ENCODE measurements around the gene IHH. TPM values are rescaled to one million over a fixed set of nuclear protein-coding genes. Genes with fewer than 3 reads are reported as not detected.

Gene IHH
- total RNA-seq = not detected
- long read RNA-seq, donor 1 = 0 reads
- long read RNA-seq, donor 2 = 0 reads

DNA sequence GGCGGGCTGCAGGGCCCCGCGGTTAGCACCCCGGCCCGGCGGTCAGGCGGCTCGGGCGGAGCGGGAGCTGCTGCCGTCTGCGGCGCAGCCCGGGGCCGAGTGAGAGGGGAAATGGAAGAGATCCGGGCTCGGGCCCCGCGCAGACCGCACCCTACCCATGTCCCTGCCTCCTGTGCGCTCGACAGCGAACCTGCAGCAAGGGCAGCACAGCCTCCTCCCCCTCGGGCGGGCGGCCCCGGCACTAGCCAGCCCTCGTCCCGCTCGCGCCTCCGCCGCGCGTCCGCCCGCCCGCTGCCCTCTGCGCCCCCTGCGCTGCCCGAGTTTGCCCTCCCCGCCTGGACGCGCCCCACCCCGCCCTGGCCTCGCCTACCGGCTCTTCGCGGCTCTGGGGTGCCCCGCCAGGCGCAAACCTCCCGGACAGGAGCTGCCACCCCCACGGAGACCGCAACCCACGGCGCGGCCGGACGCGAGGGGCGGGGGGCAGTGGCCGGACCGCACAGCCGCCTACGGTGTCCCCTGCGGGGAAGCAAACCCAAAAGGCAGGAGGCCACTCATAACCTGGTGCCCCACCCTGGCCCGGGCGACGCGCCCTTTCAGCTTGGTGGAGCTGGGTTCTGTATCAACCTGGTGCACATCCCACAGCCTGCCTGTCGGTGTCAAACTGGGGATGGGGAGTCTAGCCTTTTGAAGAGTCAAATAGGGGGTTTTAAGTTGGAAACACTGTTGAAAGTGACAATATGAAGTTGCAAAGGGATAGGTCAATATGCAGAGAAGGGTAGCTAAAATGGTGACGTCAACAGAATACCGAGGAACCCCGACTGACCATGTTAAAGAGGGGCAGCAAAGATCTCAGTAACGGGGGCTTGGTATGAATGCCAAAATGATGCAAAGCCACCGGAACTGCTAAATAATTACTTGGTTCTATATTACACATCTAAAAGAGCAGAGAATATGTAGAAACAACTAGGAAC is at the start of gene IHH:
Gene IHH, minus strand, starts transcription at position 101 of the 971 bp plus-strand sequence. CDS start 454 bp downstream, outside the sequence.
- intact Hi-C loops (cut with DNase I) = no loop called here
- peak; percentile 70 for DNase-seq (ENCODE audit: low spot score)

DNA sequence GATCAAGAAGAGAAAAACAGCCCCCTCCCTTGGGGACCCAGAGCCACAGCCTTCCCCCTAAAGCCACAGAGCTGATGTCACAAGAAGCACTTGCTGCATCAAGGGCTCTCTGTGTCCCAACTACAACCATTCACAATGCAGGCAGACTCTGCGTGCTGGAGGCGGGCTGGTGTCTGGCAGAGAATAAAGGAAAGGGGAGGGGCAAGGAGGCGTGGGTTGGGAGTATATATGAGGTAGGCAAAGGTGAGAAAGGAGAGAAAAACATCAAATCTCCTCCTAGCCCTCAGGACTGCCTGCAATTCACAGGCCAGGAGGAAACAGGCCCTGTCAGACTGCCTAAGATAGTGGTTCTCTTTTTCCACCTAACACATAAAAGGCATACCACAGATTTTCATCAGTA is 48.8 kb upstream of the IHH start:
- intact Hi-C loops (cut with DNase I) = no loop called here
- DNase-seq (ENCODE audit: low spot score) = no peak

DNA sequence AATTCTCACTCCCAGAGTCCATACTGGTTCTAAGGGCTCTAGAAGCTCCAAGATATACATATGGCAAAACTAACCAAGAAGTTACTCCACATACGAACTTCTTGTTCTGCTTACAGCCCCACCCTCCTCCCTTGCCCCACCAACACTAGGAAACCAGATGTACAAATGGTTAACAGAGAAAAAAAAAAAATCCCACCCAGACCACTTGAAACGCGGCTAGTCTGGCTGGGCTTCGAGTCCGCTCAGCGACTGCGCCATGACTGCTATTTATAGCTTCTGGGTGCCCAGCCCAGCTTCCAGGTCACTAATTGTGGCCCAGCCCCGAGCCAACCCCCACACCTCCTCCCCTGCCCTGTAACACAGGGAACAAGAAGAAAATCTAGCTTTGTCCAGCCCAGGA is 47.0 kb upstream of the IHH start:
- intact Hi-C loops (cut with DNase I) = no loop called here
- no peak for DNase-seq (ENCODE audit: low spot score)

DNA sequence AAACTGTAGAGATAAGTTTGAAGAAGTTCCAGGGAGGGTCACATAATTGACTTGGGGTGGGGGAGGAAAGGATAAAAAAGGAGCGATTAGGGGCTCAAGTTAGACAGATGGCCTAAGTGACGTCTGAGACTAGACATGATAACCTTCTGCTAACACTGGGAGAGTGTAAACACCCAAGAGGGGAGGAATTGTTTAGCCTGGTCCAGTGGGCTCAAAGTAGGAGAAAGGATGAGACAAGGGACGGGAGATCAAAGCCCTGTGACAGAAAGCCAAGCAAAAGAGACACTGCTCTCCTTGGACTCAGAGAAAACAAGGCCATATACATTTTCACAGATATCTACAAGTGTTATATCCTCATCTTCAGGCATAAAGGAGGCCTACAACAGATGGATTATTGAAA is 45.5 kb upstream of the IHH start:
- intact Hi-C loops (cut with DNase I) = no loop called here
- no peak for DNase-seq (ENCODE audit: low spot score)

DNA sequence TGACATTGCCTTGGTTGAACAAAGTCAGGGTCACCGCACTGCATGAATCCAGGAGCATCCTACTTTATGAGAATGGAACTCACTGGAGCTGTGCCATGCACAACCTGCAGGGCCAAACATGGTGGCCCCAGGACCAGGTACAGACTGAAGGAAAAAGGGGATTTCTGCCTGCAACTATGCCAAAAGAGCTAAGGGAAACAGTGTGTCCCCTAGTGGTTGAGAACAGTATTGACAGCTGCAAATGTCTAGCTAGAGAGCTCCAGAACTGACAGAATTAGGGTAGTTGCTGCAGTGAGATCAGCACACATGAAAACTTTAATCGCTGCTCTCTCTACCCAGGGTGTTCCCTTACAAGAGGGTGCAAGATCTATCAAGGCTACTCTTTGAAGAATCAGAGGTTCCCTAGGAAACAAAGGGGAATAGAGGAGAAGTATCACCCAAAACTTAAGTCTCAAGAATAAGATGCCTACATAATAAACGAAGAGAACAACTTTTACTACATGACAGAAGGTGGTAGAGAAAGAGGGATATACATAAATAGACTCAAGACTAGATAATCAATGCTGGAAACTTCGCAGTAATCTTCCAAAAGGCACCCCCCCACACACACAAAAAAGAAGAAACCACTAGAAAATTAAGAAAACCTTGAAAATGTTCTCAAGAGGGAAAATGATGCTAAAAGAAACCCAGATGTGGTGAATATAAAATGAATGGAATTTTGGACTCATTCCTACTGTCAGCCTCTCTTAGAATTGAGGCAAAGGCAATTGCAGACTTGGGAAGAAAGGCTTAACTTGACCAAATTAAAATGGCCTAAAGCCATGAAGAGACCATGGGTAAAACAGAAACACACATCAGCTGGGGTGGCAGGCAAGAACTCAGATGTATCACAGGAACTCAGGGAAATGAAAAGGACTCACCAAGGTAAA is 43.6 kb upstream of the IHH start:
- DNase-seq (ENCODE audit: low spot score) = no peak
- intact Hi-C loops (cut with DNase I) = no loop called here

DNA sequence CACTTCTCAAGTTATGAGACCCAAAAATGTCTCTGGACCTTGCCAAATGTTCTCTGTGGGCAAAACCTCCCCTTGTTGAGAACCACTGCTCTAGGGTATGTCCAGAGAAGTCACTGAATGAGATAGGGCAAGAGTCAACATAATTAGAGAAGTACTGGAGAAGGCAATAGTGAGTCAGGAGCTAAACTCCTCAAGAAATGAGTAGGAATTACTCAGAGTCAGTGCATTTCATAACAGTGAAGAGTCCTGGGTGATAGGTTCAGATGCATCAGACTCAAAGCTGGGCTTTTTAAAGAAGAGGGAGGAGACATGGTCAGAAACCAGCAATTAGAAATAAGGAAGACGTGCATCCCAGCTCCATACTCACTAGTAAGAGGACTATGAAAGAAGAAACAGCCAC is 38.6 kb upstream of the IHH start:
- intact Hi-C loops (cut with DNase I) = no loop called here

DNA sequence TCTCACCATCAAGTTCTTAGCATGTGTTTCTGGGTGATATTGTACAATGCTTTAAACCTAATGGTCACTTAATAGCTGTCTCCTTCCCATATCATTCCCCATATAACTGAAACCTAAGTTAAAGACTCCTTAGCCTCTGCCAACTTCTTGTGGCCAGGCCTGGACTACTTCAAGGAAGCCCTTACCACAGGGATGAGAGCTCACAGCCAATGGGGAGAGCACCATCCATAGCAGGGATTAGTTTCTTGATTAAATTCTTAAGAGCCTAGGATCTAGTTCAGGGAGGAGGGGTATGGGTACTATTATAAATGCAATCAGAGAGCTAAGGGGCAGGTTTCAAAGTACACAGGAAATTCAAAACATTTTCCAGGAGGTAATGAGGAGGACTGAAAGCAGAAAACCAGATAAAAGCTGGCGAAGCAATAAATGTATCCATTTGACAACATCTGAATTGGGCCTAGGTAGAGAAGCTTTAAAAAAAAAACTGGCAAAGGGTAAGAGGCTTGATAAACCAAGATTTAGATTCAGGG is 34.8 kb upstream of the IHH start:
- DNase-seq (ENCODE audit: low spot score) = no peak
- intact Hi-C loops (cut with DNase I) = no loop called here

More for the DNA sequence above, 38.6 kb upstream of the IHH start:
- no peak for DNase-seq (ENCODE audit: low spot score)

DNA sequence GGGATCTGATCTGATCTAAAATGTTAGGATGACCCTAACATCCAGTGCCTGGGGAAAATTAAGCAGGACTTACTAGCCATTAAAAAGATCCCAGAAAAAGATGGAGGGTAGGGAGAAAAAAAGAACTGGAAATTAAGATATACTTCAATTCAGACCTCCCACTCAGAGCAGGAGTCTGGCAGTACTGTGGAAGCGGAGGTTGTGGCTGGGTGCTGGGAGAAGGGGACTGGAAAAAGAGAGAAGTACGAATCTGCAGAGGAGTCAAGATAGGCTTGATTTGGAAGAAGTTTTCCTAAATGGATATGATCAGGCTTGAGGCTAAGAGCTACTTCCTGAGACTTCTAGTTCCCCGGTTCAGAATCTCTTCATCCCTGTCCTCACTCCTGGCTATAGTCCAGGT is 33.5 kb upstream of the IHH start:
- DNase-seq (ENCODE audit: low spot score) = no peak
- intact Hi-C loops (cut with DNase I) = no loop called here

DNA sequence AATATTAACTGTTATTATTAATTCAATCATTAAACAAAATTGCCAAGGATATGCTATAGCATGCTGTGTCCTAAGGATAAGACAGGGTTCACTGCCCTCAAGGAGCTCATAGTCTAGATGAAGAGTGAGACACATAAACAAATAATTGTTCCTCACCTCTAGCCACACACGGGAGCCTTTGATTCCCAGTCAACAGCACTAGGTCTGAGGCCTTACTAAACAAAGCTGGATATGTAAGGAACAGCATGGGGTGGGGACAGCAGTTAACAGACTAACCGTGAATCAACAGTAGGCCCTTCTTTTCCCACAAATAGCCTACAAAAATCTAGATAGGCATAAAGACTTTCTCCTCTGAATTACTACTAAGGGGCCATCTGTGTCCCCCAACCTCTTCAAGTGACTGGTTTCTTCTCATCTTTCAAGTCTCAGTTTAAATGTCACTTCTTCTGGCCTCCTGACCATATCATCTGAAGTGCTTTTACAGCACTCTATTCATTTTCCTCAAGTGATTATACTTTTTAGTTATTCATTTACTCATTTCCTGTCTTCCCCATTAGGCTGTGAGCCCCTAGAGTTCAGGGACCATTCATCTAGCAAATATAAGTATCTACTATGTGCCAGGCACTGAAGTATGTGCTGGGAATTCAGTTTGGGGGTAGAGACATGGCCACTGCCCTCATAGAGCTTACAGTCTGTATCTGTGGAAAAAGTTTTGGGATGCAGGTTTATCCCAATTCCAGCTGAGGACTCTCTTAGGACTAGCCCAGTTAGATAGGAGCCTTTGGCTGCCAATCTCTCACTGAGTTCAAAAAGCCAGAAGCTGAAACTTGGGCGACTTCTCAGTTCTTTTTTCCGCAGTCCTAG is 29.9 kb upstream of the IHH start:
- intact Hi-C loops (cut with DNase I) = no loop called here
- DNase-seq (ENCODE audit: low spot score) = no peak

DNA sequence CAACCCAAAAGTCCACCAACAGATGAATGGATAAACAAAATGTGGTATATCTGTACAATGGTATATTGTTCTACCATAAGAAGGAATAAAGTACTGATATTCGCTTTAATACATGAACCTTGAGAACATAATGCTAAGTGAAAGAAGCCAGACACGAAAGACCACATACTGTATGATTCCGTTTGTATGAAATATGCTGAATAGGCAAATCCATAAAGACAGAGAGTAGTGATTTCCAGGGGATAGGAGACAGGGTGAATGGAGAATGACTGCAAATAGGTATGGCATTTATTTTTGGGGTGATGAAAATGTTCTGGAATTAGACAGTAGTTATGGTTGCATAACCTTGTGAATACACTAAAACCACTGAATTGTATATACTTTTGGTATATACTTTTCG is 28.6 kb upstream of the IHH start:
- DNase-seq (ENCODE audit: low spot score) = no peak
- intact Hi-C loops (cut with DNase I) = no loop called here

DNA sequence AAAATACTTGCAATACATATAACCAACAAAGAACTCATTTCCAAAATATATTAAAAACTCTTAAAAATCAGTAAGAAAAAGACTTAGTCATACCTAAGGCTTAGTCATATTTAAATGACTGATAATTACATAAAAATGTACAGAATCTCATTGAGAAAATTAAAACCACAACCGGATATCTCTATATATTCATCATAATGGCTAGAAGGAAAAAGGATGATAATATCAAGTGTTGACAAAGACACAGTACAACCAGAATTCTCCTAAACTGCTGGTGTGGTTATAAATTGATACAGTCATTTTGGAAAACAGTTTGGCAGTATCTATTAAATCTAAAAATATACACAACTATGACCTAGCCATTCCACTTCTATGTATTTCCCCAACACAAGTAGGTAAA is 27.1 kb upstream of the IHH start:
- intact Hi-C loops (cut with DNase I) = no loop called here
- DNase-seq (ENCODE audit: low spot score) = no peak

DNA sequence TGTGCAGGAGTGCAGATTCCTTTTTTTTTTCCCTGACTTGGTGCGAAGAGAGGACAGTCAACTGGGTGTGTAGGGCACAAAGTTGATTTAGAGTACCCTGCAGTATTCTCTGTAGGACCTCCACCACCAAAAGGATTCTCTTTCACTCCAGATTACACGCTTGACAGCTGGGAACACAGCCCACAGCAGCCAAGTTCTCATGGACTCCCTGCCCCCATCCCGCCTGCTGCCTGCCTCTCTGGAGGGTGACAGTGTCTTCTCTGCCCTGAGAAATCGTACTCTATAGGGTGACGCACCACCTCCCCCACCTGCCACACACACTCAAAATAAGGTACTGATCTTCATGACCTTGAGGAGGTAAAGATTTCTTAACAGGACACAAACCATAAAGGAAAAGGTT is 26.6 kb upstream of the IHH start:
- no peak for DNase-seq (ENCODE audit: low spot score)
- intact Hi-C loops (cut with DNase I) = no loop called here

DNA sequence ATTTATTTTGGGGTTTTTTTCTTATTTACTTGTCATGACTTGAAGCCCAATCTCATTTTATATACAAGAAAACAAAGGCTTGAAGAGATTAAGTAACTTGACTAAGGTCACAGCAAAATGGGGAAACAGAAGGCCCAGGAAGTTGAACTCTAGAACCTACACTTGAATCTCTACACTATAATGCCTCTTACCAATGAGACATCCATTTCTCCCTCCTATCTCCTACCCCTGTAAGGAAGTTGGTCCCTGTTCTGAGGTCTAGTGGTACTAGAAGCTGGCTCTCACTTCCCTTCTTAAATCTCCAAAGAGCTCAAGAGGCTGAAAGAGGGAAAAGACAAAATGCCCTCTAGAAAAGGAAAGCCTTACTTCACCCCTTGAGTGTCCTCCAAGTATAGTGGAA is 25.5 kb upstream of the IHH start:
- intact Hi-C loops (cut with DNase I) = no loop called here
- no peak for DNase-seq (ENCODE audit: low spot score)

DNA sequence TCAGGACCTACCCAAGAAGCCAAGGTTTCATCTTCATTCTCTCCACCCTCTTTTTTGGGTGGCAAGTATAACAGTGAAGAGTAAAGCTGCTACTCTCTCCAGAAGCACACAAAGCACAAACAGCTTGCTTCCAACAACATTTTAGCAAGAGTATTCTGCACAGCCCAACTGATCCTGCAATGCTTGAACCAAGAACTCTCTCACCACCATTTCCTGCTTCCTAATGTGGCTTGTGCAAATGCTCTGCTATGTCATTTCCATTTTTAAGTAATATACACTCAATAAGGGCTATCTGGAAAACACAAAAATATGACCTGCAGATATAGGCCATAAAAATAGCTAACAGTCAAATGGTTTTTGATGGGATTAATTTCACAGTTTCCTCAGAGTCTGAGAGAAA is 24.1 kb upstream of the IHH start:
- intact Hi-C loops (cut with DNase I) = no loop called here
- no peak for DNase-seq (ENCODE audit: low spot score)

DNA sequence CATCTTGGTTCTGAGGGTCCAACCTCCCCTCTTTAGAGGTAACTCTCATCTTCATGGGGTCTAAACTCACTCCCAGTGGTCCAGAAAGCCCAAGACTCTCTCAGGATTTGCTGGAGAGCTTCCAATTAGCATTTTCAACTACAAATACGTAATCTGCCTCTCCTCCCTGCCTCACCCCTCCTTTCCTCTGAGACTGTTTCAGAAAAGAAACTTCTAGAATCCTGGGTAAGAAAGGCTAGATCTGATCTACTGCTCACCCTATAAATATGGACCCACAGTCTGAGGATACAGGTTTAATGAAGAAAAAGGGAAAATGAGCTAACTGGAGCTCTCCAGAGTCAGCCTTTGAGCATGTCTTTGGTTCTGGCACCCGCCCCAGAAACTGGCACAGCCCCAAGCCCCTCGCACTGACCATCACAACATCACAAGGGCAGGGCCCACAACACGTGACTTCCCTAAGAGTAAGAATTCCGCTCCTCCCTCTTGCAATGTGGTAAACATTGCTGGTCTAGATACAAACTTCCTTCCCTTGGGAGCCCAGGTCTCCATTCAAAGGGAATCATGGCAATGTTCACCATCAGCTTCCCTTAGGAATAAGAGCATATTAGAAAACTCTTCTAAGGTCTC is 21.7 kb upstream of the IHH start:
- DNase-seq (ENCODE audit: low spot score) = no peak
- intact Hi-C loops (cut with DNase I) = no loop called here

DNA sequence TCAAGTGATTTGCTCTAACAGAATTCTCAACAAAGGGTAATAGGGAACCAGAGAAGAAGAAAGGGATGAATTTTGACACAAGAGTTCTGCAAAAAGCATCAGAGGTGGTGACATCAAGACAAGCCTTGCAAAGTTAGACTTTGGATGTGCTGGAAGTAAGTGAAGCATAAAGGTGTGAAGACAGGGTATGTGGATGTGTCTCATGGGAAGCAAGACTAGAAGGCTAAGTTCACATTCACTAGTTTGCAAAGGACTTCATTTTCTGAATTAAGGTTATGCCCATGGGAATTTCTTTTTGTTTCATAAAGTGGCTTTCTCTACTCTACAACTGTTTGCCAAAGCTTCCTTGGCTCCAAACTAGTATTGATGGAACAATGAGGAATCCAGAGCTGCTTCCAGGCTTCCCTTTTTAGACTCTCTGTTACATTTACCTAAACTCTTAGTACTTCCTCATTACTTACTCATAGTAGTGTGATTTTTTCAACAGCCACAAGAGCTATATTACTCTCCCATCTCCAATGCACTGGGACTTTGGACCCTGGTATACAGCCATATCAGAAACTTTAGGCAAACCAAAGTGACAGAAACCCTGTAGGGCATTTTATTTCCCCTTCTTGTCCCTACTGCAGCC is 21.1 kb upstream of the IHH start:
- intact Hi-C loops (cut with DNase I) = no loop called here

DNA sequence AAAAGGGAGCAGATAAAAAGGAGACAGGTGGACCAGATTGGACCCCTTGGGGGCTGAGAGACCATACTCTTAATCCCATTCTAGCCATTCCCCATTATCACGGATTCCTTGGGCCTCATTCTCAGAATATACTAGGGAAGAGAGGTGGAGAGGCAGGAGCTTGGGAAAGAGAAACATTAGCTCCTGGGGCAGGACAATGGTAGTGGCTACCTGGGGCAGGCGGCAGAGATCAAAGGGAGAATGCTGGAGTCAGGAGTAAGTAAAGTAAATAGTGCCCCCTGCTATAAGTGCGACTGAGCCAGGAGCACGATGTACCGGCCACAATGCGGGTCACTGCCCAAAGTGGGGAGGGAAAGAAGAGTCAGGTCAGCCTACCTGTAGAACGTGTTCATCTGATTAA is 20.4 kb upstream of the IHH start:
- no peak for DNase-seq (ENCODE audit: low spot score)

More for the DNA sequence above, 21.1 kb upstream of the IHH start:
- DNase-seq (ENCODE audit: low spot score) = no peak

DNA sequence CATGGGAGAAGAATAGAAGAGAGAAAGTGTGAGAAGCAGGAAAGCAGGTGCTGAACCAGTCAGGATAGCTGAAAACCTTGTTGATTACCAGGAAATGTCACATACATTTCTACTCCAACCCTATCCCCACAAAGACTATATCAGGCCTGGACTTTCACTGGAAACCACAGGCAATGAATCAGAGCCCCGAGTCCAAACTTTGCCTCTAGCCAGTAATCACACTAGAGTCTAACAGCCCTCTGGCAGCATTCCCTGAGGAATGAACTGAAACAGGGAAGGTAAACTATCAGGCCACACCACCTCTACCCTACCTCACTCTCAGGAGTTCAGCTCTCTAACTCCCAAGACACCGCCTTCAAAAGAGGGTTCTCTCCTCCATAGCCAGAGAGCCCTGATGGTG is 18.7 kb upstream of the IHH start:
- no peak for DNase-seq (ENCODE audit: low spot score)
- intact Hi-C loops (cut with DNase I) = no loop called here

More for the DNA sequence above, 20.4 kb upstream of the IHH start:
- intact Hi-C loops (cut with DNase I) = no loop called here
